MM.1S (cell line): ENCODE data around the gene MYADML2.

Experiments
- CTCF ChIP-seq: fragments of 300-600 bp; sonication (generic); IDR thresholded peaks from 2 replicates; pipeline ENCODE4 v1.5.1; 2016; ENCODE audit warnings: antibody characterized with exemption, low read length, mixed read lengths
- EZH2phosphoT487 ChIP-seq: fragments of 300-600 bp; sonication (generic); IDR thresholded peaks from 2 replicates; pipeline ENCODE4 v1.6.1; 2018; ENCODE audit warnings: antibody characterized with exemption, low read length

GRCh38 chr17:81951785-81952684 lies 5.0 kb upstream of the MYADML2 start:
- no peak for TF ChIP-seq CTCF
- no peak for TF ChIP-seq EZH2phosphoT487
